Measurements from ENCODE around the gene ERMAP. TPM values are rescaled to one million over a fixed set of nuclear protein-coding genes. Genes with fewer than 3 reads are reported as not detected.

The ERMAP gene
- total and polyA plus RNA-seq, 7 donors = 1.4 to 3.7 (median 2.0) TPM

DNA sequence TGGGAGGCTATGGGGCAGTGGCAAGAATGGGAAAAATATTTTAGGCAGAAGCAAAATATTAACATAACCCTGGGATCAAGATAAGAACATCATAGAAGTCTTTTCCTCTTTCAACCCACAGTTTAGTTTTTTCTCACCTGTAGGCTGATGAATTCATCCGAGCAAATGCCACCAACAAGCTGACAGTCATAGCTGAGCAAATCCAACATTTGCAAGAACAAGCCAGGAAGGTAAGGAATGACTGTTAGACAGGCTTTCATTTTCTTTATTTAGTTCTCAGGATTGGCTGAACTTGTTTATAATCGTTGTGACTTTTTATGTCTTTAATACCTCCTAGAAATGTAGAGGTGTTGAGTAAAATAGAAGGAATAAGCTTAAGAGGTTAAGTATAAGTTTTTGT is 43.5 kb upstream of the ERMAP start:
- TF ChIP-seq, protein P1, sequence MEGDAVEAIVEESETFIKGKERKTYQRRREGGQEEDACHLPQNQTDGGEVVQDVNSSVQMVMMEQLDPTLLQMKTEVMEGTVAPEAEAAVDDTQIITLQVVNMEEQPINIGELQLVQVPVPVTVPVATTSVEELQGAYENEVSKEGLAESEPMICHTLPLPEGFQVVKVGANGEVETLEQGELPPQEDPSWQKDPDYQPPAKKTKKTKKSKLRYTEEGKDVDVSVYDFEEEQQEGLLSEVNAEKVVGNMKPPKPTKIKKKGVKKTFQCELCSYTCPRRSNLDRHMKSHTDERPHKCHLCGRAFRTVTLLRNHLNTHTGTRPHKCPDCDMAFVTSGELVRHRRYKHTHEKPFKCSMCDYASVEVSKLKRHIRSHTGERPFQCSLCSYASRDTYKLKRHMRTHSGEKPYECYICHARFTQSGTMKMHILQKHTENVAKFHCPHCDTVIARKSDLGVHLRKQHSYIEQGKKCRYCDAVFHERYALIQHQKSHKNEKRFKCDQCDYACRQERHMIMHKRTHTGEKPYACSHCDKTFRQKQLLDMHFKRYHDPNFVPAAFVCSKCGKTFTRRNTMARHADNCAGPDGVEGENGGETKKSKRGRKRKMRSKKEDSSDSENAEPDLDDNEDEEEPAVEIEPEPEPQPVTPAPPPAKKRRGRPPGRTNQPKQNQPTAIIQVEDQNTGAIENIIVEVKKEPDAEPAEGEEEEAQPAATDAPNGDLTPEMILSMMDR (IDR thresholded peaks at IDR 0.05) = no peak
- ATAC-seq (no peak), DNase-seq (no peak)
- Histone ChIP-seq H3K4me3 (no peak overlapping the region), H3K27ac (no peak overlapping the region), H3K36me3 (ENCODE audit: insufficient read depth in 1 of 2, low read depth in 1 of 2) (peaks cover 9 to 50% of the 10 kb centered on the region in 2 donors), H3K4me1 (peaks cover 20% of the 10 kb centered on the region), H3K9me3 (no peaks in the 10 kb centered on the region), H3K27me3 (ENCODE audit: insufficient read depth in 3 of 3, low read length in 2 of 3) (no peaks in the 10 kb centered on the region)
- WGBS, 3 donors = 47 to 70% (median 48%) methylated on average over 2 of the region's 2 CpGs
- intact Hi-C loops (cut with DNase I) = loop anchor here in 1 of 2 donors (10.0 kb wide), 1 partner anchor 141 kb away; no protein-coding TSS in a partner anchor

DNA sequence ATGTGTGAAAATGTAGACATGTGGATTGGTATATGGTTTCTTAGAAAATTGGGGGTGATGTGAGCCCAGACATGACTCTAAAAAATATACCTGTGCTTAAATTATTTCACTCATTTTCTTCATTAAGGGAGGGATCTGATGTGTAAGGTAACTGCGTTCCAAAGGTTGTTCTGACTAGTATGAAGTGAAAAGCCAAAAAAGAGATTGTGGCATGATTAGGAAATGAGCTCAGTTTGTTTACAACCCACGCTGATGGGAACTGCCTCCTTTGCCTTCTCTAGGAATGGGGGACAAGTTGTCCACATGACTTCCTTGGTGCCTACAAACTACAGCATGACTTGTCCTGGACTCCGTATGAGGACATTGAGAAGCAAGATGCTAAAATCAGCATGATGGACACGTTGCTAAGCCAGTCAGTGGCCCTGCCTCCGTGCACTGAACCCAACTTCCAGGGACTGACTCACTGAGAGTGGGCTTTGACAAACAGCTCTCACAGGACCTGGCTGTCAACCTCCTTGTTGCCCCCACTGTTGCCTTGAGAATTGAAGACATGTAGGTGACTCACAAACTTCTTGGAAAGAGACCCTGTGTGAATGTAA is 41.9 kb upstream of the ERMAP start:
- Histone ChIP-seq H3K9me3 (no peaks in the 10 kb centered on the region), H3K27me3 (ENCODE audit: insufficient read depth in 3 of 3, low read length in 2 of 3) (no peaks in the 10 kb centered on the region), H3K4me3 (no peak overlapping the region), H3K36me3 (ENCODE audit: insufficient read depth in 1 of 2, low read depth in 1 of 2) (peaks cover 9 to 64% of the 10 kb centered on the region in 2 donors), H3K4me1 (peaks cover 5% of the 10 kb centered on the region), H3K27ac (no peak overlapping the region)
- TF ChIP-seq, protein P1 (IDR thresholded peaks at IDR 0.05) = no peak
- WGBS, 3 donors = 82 to 92% (median 85%) methylated on average over 5 of the region's 5 CpGs
- ATAC-seq = no peak
- DNase-seq = no peak
- intact Hi-C loops (cut with DNase I) = loop anchor here (5.0 to 10.0 kb wide), 2 partner anchors 140 to 297 kb away; no protein-coding TSS in a partner anchor

DNA sequence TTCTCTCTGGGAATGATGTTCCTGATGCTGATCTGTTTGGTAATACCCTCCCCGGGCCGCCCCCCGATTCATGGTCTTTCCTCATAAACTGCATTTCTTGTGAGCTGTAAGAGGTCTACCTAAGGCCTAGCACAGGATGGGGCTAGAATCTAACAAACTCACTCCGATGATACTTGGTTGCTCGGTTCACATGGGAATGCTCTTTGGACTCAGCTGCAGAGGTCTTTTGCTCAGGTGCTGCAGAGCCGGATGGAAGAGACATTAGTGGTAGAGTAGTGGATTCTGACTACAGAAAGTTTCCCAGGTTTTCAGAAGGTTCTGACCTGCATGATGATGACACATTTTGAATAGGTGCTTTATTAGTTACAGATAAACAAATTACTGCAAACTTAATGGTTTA is 40.4 kb upstream of the ERMAP start:
- TF ChIP-seq, protein P1 (IDR thresholded peaks at IDR 0.05) = no peak
- H3K27me3 ChIP-seq (ENCODE audit: insufficient read depth in 3 of 3, low read length in 2 of 3) = no peaks in the 10 kb centered on the region
- ATAC-seq (no peak), DNase-seq (no peak)
- H3K4me1 ChIP-seq = peaks cover 3% of the 10 kb centered on the region
- peaks cover 10 to 79% of the 10 kb centered on the region in 2 donors for H3K36me3 ChIP-seq (ENCODE audit: insufficient read depth in 1 of 2, low read depth in 1 of 2)
- 71 to 89% (median 78%) methylated on average over 6 of the region's 6 CpGs for WGBS, 3 donors
- H3K9me3 ChIP-seq = no peaks in the 10 kb centered on the region
- intact Hi-C loops (cut with DNase I) = loop anchor here (5.0 to 10.0 kb wide), 2 partner anchors 138 to 296 kb away; no protein-coding TSS in a partner anchor
- H3K4me3 ChIP-seq = no peak overlapping the region
- H3K27ac ChIP-seq = no peak overlapping the region

DNA sequence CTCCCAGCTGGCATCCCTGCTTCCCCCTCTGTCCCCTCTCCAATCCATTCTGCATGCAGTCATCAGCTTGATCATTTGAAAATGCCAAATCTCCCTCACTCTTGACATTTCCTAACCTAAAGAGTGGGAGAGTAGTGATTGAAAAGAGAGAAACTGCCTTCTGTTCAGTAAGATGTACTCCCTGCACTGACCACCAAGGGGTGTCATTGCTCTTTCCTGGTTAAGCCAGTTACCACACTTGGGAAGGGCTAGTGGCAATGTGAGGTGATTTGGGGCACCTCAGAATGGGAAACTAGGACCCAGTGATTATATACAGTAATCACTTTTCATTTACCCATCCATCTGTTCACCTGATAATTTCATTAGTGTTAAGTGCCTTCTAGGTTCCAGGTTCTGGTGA is 39.1 kb upstream of the ERMAP start:
- no peak overlapping the region for H3K4me3 ChIP-seq
- DNase-seq (no peak), ATAC-seq (peak in 2 of 4 donors; percentile 63 to 71)
- H3K27ac ChIP-seq = no peak overlapping the region
- H3K27me3 ChIP-seq (ENCODE audit: insufficient read depth in 3 of 3, low read length in 2 of 3) = no peaks in the 10 kb centered on the region
- no peaks in the 10 kb centered on the region for H3K9me3 ChIP-seq
- TF ChIP-seq, protein P1 (IDR thresholded peaks at IDR 0.05) = peak; percentile 59
- intact Hi-C loops (cut with DNase I) = loop anchor here (1.0 to 10.0 kb wide), 3 partner anchors 137 to 295 kb away; no protein-coding TSS in a partner anchor
- peaks cover 11 to 92% of the 10 kb centered on the region in 2 donors for H3K36me3 ChIP-seq (ENCODE audit: insufficient read depth in 1 of 2, low read depth in 1 of 2)
- no peaks in the 10 kb centered on the region for H3K4me1 ChIP-seq
